GM03348 (cell line): ENCODE measurements around the gene TBC1D30.
A peak's percentile ranks its signal among the peaks of the same experiment; 100 is the strongest.
"Not testable (repeated sequence)": the region's sequence is repeated elsewhere in the genome, so short reads cannot be mapped to it uniquely, and the experiment has no call there.

Experiments used
- DNase-seq: peaks from one replicate; pipeline ENCODE4 v3.0.0; 2012; ENCODE audit warnings: low spot score

TBC1D30 gene

GRCh38 chr12:64806173-64806572, 18.3 kb upstream of the TBC1D30 start:
- DNase-seq: no peak

DNA sequence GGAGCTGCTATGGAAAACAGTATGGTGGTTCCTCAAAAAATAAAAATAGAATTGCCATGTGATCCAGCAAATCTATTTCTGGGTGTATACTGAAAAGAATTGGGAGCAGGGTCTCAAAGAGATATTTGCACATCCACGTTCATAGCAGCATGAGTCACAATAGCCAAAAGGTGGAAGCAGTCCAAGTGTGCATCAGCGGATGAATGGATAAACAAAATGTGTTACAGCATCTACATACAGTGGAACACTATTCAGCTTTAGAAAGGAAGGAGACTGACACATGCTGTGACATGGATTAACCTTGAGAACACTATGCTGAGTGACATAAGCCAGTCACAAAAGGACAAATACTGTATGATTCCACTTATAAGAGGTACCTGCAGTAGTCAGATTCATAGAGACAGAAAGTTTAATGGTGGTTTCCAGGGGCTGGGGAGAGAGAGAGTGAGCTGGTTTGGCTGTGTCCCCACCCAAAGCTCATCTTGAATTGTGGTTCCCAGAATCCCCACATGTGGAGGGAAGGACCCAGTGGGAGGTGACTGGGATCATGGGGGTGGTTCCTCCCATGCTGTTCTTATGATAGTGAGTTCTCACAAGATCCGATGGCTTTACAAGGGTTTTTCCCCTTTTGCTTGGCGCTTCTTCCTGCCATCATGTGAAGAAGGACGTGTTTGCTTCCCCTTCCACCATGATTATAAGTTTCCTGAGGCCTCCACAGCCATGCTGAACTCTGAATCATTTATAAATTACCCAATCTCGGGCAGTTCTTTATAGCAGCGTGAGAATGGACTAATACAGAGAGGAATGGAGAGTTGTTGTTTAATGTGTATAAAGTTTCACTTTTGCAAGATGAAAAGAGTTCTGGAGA, 17.6 kb upstream of the TBC1D30 start:
- no peak for DNase-seq

DNA sequence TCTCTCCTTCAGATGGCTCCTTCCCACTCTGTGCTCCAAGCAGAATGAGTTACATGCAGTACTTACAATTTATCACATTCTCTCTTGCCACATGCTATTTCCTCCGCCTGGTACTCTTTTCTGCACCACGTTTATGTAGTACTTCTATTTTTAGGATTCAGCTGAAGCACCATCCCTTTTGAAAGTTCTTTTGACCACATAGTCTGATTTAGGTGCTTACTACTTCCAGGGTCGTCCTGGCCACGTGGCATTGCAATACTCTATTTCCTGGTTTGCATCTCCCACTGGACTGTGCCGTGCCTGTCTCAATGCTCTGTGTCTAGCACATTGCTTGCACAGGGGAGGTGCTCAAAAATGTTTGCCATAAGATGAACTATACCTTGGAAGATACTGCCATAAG, 16.3 kb upstream of the TBC1D30 start:
- no peak for DNase-seq

DNA sequence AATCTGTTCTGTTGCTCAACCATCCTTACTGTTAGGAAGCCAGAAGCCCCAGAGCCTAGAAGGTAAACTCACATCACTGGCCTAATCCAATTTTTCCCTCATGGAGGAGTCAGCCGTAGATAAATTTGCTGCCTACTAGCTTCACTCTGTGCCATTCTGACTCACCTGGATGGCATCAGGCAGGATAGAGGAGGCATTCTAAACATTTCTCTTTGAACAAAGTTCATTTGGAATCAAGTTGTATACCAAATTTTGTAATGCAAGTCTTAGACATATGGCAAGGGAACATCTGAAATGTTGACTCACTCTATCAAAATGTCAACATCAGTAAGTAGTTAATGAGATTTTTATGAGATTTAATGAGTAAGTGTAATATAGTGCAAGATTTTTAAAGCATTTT, 13.6 kb upstream of the TBC1D30 start:
- DNase-seq: no peak

DNA sequence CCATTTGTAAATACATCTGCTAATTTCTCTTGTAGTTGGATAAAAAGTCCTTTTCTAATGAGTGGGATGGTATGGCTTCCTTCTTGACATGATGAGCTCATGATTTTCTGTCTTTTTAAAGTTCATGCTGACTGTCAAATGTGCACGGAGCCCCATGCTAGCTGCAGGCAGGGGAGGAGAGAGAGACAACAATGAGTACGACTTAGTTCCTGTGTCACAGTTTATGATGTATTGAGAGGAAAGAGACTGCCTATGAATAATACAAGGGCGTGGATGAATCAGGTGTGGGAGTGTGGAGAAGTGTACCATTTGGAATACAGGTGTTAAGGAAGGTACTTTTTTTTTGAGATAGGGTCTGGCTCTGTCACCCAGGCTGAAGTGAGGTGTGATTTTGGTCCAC, 10.7 kb upstream of the TBC1D30 start:
- DNase-seq: no peak

- DNase-seq: no peak
These were observed 10.0 kb upstream of the TBC1D30 start for GRCh38 chr12:64814432-64814831.

DNA sequence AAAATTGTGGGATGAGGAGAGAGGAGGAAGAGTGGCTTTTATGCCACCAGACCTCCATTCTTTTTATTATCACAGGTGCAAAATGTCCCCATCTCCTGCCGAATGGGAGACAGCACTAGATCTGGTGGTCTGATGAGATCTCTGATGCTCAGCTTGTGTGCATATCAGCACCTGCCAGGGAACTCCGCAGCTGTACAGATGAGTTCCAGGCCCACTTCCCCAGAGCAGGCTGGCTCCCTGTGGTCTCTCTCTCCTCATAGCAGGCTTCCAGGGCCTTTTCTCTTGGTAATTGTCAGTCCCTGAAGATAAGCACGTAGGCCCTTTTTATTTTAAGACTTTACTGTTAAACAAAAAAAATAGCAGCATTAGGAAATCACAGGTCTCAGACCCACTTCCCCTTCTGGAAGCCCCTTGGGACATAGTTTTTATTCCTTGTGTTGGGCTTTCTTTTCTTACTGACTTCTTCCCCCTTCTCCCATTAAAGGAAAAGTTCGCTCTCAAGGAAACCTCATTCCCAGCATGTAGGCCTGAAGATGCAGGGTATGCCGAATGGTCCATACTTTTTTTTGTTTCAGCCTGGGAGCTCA, 4.5 kb upstream of the TBC1D30 start:
- DNase-seq: no peak

DNA sequence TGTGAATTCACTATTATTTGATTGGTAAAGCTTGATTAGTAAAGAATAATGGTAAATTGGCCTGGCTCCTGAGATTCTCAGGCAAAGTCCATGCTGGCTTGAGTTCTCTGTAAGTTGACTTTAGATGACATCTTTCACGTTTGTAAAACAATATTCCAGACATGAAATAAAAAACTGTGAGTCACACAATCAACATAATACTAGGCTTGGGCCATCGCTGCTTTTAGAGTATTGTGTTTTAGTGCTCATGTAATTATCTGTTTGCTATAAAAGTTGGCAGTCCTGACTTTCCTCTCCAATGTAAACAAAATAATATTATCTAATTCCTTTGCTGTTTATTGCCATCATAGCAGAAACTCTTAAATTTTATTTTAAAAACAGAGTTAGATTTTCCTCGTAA, 3.9 kb upstream of the TBC1D30 start:
- no peak for DNase-seq

- no peak for DNase-seq
These were observed 3.3 kb upstream of the TBC1D30 start for GRCh38 chr12:64821116-64821630.

DNA sequence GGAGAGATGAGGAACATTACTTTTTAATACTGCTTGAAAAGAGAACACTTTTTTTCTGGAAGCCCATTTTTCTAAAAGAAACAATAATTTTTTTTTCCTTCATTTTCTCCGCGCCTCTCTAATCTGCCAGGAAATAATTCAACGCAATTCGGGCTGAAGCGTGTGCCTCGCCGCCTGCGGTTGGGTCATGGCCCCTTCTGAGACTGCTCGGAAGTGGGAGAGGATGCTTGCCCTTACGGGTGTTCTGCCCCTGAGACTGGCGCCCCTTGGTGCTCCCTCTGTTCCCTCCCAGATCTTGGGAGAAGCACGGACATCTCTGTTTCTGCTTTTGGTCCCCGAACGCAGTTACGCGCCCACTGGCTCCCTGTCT, 332 bp upstream of the TBC1D30 start:
- DNase-seq: no peak

DNA sequence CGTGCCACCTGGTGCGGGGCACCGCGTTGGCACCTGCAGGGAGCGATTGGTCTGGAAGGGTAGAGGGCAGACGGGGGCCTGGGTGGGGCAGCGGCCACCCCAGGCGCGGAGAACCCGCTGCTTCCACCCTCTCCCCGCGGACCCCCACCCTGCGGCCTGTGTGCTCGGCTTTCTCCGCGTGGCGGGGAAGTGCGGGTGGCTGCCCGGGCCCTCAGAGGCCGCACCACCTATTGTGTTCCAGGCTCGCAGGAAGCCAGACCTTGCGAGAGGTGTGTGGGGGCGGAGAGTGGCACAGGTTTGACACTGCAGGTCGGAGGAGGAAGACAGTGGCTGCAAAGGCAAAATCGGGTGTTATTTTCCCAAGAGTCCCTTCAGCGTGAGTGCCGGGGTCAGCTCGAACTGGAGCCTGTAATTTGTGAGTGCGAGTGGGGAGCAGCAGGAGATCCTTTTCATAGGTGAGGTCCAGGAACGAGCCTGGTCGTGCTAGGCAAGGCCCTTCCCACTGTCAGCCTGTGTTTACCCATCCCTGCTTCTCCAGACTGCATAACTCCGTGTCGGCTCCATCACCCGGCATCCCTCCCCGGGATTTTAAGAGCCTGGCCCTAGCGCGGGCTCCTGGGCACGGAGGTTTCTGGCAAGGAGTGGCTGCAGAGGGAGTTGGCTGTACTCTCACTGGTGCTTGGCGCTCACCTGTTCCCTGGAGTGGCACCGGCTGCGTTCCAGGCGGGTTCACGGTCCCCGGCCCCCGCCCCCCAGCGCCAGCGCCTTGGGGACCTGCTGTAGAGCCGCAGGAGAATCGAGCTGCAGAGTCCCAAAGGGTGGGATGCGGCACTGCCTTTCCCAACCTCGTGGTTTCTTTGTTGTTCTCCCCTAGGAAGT, 935 bp downstream of the TBC1D30 start:
- DNase-seq: peak; percentile 5

DNA sequence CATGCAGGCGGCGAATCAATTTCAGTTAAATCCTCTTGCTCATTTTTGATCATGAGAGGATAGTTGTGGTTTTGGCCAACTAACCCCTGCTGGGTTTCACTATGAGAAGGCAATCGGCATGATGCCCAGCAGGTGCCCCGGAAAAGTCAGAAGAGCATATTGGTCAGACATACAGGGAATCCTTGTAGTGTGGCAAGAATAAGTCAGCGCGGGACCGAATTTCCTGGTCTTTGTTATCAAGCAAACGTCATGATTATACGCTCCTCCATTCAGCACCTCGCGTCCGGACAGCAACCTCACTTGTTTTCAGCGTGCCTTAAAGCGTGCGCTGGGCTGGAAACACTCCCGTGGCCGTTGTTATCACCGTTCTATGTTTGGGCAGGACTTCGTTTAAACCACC, 1.8 kb downstream of the TBC1D30 start:
- DNase-seq: peak; percentile 31

- no peak for DNase-seq
These were observed 4.3 kb downstream of the TBC1D30 start for GRCh38 chr12:64828713-64829112.

- DNase-seq: no peak
These were observed 9.5 kb downstream of the TBC1D30 start for GRCh38 chr12:64833928-64834327.

DNA sequence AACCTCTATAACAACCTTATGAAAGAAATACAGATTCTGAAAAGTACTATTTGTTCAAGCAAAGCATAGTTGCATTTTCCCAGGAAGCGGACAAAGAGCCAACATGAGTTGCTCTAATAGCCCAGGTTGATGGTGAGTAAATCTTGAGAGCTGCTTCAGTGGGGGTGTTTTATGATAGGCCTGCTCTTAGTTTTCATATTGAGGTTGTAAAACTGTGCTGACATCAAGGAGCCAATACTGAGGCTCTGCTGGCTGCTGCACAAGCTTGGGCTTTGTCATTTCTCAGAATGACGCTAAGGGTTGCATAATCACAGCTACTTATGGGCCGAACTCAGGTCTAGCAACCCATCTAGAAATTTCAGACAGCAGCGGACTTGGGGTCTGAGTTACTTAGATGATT, 11.5 kb downstream of the TBC1D30 start:
- DNase-seq: no peak

DNA sequence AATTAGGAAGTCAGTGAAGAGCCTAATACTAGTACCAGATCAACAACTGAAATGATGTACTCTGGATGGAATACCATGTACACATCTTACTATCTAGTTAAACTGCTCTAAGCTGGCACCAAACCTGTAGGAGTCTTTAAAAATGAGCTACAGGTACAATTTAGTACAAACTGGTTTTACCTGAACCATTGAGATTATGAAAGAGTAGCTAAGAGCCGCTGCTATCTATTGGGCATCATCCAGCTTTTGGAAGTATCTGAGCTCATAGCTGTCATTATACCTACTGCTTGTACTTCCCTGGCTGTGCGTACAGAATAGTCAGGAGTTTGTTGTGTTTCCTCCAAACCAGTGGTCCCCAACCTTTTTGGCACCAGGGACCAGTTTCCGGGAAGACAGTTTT, 12.4 kb downstream of the TBC1D30 start:
- no peak for DNase-seq

- DNase-seq: no peak
These were observed 13.0 kb downstream of the TBC1D30 start for GRCh38 chr12:64837427-64837826.

GRCh38 chr12:64840119-64840518, 15.7 kb downstream of the TBC1D30 start:
- no peak for DNase-seq

- no peak for DNase-seq
These were observed 16.7 kb downstream of the TBC1D30 start for GRCh38 chr12:64840949-64841717.

DNA sequence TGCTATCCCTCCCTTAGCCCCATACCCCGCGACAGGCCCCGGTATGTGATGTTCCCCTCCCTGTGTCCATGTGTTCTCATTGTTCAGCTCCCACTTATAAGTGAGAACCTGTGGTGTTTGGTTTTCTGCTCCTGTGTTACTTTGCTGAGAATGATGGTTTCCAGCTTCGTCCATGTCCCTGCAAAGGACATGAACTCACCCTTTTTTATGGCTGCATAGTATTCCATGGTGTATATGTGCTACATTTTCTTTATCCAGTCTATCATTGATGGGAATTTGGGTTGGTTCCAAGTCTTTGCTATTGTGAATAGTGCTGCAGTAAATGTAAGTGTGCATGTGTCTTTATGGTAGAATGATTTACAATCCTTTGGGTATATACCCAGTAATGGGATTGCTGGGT, 24.0 kb downstream of the TBC1D30 start:
- DNase-seq: not testable (repeated sequence)

DNA sequence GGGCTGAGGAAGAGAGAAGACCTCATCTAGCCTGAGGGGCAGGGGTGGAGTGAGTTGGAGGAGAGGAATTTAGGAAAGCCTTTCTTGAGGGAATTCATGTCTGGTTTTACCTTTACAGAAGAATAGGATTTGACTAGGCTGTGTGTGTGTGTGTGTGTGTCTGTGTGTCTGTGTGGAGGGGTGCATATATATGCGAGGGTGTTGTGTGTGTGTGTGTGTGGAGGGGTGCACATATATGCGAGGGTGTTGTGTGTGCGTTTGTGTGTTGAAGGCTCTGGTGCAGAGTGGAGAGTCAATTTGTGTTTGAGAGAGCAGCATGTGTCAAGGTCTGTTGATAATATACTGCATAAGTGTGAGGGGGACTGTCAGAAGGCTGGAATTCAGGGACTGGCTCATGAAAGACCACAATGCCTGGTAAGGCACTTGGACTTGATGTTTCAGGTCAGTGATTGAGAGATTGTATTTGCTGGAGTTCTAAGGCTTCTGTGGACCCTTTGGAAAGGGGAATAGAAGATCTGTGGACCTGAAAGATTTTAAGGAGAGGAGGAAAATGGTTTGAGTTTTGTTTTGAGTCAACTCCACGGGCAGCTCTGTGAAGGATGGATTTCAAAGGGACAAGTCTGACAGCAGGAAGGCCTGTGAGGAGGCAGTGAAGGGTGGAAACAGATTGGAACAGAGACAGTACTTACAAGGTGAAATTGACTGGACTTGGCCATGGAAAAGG, 34.6 kb downstream of the TBC1D30 start:
- no peak for DNase-seq
